Transverse colon (tissue), 4 donors: ENCODE measurements around the gene CBLB. TPM values are rescaled to one million over a fixed set of nuclear protein-coding genes. Genes with fewer than 3 reads are reported as not detected.
A peak's percentile ranks its signal among the peaks of the same experiment; 100 is the strongest.

Source experiments
- DNase-seq: peaks from one replicate; pipeline ENCODE4 v3.0.0-alpha.2; 2019
- H3K27ac ChIP-seq, 4 donors: fragments of 200-600 bp; sonication (generic); 2 replicates each; pipeline ENCODE4 v1.5.1; 2016 to 2018; ENCODE audit warnings: inconsistent platforms in 4 of 4
- H3K27me3 ChIP-seq: fragments of 200-600 bp; sonication (generic); 2 replicates; pipeline ENCODE4 v1.5.1; 2017; ENCODE audit warnings: inconsistent platforms
- H3K36me3 ChIP-seq, 4 donors: fragments of 200-600 bp; sonication (generic); 2 replicates each; pipeline ENCODE4 v1.5.1; 2017 to 2019; ENCODE audit warnings: inconsistent platforms in 4 of 4
- H3K4me1 ChIP-seq, 4 donors: fragments of 200-600 bp; sonication (generic); 2 replicates each; pipeline ENCODE4 v1.5.1; 2017 to 2020; ENCODE audit warnings: inconsistent platforms in 4 of 4
- H3K4me3 ChIP-seq, 4 donors: fragments of 200-600 bp; sonication (generic); 1 replicate in 1 of 4; 2 replicates in 3 of 4; pipeline versions ENCODE4 v1.5.1 to v1.6.1; 2017 to 2019; ENCODE audit warnings: inconsistent platforms in 4 of 4
- H3K9me3 ChIP-seq, 2 donors: fragments of 200-600 bp; sonication (generic); 2 replicates each; pipeline ENCODE4 v1.5.1; 2017 to 2019; ENCODE audit warnings: inconsistent platforms in 2 of 2
- EP300 ChIP-seq: sonication (generic); formaldehyde crosslinking; IDR thresholded peaks from one replicate; pipeline ENCODE4 v1.6.1; 2017; ENCODE audit warnings: antibody characterized with exemption, low read depth
- POLR2A ChIP-seq: fragments of 450-650 bp; IDR thresholded peaks from one replicate; pipeline ENCODE4 v1.6.1; 2016; ENCODE audit warnings: antibody characterized with exemption, mild to moderate bottlenecking, moderate library complexity
- POLR2AphosphoS5 ChIP-seq, 3 donors: sonication (generic); formaldehyde crosslinking; IDR thresholded peaks; one replicate each; pipeline ENCODE4 v1.6.1; 2016; ENCODE audit warnings: antibody characterized with exemption in 3 of 3
- WGBS, 2 donors: methylation state at CpG; one replicate each; pipeline ENCODE4 v1.1.5; 2018; ENCODE audit warnings: low coverage in 1 of 2; 5-methylcytosine and 5-hydroxymethylcytosine counted together
- in situ Hi-C, 4 donors: fragments of 200-750 bp; cut with MboI; loops; one replicate each; pipeline versions ENCODE4 v1.15.0 to v1.15.1; 2017; ENCODE audit warnings: low sequenced_read_pairs in 3 of 4, low pct_ligation_motif_present in 1 of 4, low pct_unique_long_range_greater_than_20kb in 1 of 4
- intact Hi-C: fragments of 100-400 bp; cut with DNase I; formaldehyde crosslinking; loops from one replicate; pipeline ENCODE4 v1.15.1; 2023; ENCODE audit warnings: low total_unique reads
- total RNA-seq, 4 donors: library from RNA; depleted of rRNA; stranded (reverse); fragments of >200 nt; gene quantifications; one replicate each; pipeline ENCODE4 v1.1.0, GENCODE V29; 2016
- TF ChIP-seq, protein P1 (sequence below), 5 experiments: fragments of 200-600 bp in 3 of 5; fragments of 450-650 bp in 2 of 5; sonication (generic) in 3 of 5; IDR thresholded peaks; 1 replicate in 2 of 5; 2 replicates in 3 of 5; pipeline ENCODE4 v1.5.1; 2016 to 2017; ENCODE audit warnings: antibody characterized with exemption in 5 of 5, inconsistent platforms in 3 of 5, mild to moderate bottlenecking in 2 of 5, moderate library complexity in 1 of 5

Gene CBLB
- total RNA-seq, 4 donors from 2014 or later: 25.1 to 76.2 (median 63.6) TPM

DNA sequence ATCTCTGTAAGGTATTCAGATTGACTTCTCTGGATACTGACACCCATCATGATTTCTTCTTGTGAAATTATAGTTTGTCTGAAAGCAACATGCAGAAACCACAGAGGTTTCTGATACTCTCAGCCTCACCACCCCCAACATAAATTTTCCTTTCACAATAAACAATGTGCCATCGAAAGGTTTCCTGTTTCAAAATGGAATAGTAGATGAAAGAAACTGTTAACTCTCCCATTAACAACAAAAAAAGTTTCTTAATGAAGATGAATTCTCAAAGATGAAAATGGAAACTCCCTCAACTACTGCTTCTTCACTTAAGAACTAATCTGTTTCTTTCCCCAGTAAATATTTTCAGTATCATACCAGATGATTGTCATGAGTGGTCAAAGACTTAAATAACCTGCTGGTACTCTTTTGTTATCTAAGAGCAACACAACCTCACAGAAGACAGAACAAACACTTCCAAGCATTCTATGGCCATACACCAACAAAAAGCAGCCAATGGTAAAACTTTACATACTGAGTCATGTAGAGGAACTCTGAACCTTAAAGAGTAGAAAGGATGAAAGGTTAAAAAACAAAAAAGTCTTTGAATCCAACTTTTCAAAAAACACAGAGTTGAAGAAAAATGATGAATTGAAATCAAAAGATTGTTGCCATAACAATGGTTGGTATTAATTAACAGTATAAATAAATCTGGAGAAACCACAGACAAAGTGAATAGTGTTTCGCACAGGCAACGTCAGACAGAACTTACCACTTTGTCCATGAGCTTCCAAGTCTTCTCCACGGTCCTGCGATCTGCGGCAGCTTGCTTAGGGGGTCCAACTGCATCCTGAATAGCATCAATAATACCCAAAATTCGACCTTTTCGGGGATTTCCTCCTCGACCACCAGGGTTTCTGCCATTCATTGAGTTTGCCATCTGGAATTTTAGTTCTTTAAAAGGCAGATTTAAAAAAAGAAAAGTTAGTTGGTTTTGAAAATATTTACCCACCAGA is 1.9 kb downstream of the CBLB start:
- 21 to 31% methylated on average over 9 of the region's 9 CpGs for WGBS, 2 donors
- Histone ChIP-seq H3K36me3 (no peaks in the 10 kb centered on the region), H3K27me3 (no peaks in the 10 kb centered on the region), H3K4me3 (peak overlapping the region in 3 of 4 donors; percentile 75 to 91 (median 84)), H3K27ac (peak overlapping the region; percentile 95 to 98 (median 96)), H3K9me3 (no peaks in the 10 kb centered on the region), H3K4me1 (peaks cover 0 to 61% (median 30%) of the 10 kb centered on the region in 4 donors)
- in situ Hi-C loops (loop anchor here in 1 of 4 donors (25.0 kb wide), 1 partner anchor 180 kb away; no protein-coding TSS in a partner anchor), intact Hi-C loops (no loop called here)
- no peak for DNase-seq
- no peak for TF ChIP-seq POLR2AphosphoS5 (IDR thresholded peaks at IDR 0.05)
- no peak for TF ChIP-seq POLR2A
- no peak for TF ChIP-seq EP300
- TF ChIP-seq, protein P1, sequence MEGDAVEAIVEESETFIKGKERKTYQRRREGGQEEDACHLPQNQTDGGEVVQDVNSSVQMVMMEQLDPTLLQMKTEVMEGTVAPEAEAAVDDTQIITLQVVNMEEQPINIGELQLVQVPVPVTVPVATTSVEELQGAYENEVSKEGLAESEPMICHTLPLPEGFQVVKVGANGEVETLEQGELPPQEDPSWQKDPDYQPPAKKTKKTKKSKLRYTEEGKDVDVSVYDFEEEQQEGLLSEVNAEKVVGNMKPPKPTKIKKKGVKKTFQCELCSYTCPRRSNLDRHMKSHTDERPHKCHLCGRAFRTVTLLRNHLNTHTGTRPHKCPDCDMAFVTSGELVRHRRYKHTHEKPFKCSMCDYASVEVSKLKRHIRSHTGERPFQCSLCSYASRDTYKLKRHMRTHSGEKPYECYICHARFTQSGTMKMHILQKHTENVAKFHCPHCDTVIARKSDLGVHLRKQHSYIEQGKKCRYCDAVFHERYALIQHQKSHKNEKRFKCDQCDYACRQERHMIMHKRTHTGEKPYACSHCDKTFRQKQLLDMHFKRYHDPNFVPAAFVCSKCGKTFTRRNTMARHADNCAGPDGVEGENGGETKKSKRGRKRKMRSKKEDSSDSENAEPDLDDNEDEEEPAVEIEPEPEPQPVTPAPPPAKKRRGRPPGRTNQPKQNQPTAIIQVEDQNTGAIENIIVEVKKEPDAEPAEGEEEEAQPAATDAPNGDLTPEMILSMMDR (IDR thresholded peaks at IDR 0.05): no peak

GRCh38 chr3:105865867-105866350 is 2.9 kb downstream of the CBLB start:
- intact Hi-C loops: no loop called here
- Histone ChIP-seq H3K27me3 (no peaks in the 10 kb centered on the region), H3K9me3 (no peaks in the 10 kb centered on the region), H3K27ac (peak overlapping the region in 3 of 4 donors; percentile 95 to 97 (median 96)), H3K4me3 (peak overlapping the region in 1 of 4 donors; percentile 84), H3K36me3 (no peaks in the 10 kb centered on the region), H3K4me1 (peaks cover 0 to 65% (median 30%) of the 10 kb centered on the region in 4 donors)
- DNase-seq: no peak
- in situ Hi-C loops: loop anchor here in 1 of 4 donors (25.0 kb wide), 1 partner anchor 179 kb away; no protein-coding TSS in a partner anchor
- TF ChIP-seq, protein P1 (IDR thresholded peaks at IDR 0.05): no peak
- TF ChIP-seq POLR2AphosphoS5 (IDR thresholded peaks at IDR 0.05) (no peak), EP300 (no peak), POLR2A (no peak)
- 50 to 83% methylated on average over 1 of the region's 1 CpG for WGBS, 2 donors

GRCh38 chr3:105865016-105865623 is 3.7 kb downstream of the CBLB start:
- in situ Hi-C loops: loop anchor here in 1 of 4 donors (25.0 kb wide), 1 partner anchor 178 kb away; no protein-coding TSS in a partner anchor

More at GRCh38 chr3:105865016-105865623, 3.7 kb downstream of the CBLB start:
- no peak for DNase-seq
- Histone ChIP-seq H3K4me1 (peaks cover 0 to 65% (median 29%) of the 10 kb centered on the region in 4 donors), H3K36me3 (no peaks in the 10 kb centered on the region), H3K27me3 (no peaks in the 10 kb centered on the region), H3K9me3 (no peaks in the 10 kb centered on the region), H3K4me3 (peak overlapping the region in 1 of 4 donors; percentile 84), H3K27ac (peak overlapping the region in 1 of 4 donors; percentile 96)
- WGBS, 2 donors: 57 to 63% methylated on average over 1 of the region's 1 CpG
- TF ChIP-seq, protein P1 (IDR thresholded peaks at IDR 0.05): no peak
- no peak for TF ChIP-seq EP300
- no peak for TF ChIP-seq POLR2AphosphoS5 (IDR thresholded peaks at IDR 0.05)
- no peak for TF ChIP-seq POLR2A
- intact Hi-C loops: no loop called here
